ENCODE results near the gene NUCKS1.

- TF ChIP-seq CTCF (IDR thresholded peaks at IDR 0.05), result no peak
- no peak for TF ChIP-seq POLR2A (IDR thresholded peaks at IDR 0.05)
Measured at GRCh38 chr1:205766570-205766969, 16.6 kb upstream of the NUCKS1 start.

All from ovary (tissue), 3 donors.